Progenitor cell of endocrine pancreas (in vitro differentiated cells): ENCODE data around the gene NEURL1. TPM values are rescaled to one million over a fixed set of nuclear protein-coding genes. Genes with fewer than 3 reads are reported as not detected.
A peak's percentile ranks its signal among the peaks of the same experiment; 100 is the strongest.

Source experiments
- DNase-seq: peaks from one replicate; pipeline ENCODE4 v3.0.0; 2021; ENCODE audit warnings: low spot score; ENCODE audit not compliant: unreplicated experiment
- H3K27ac Mint-ChIP-seq: 2 replicates; pipeline ENCODE4 v1.8.0; 2021; ENCODE audit warnings: mild to moderate bottlenecking, moderate library complexity, mixed read lengths
- H3K27me3 Mint-ChIP-seq: 2 replicates; pipeline ENCODE4 v1.8.0; 2021; ENCODE audit warnings: mixed read lengths
- H3K36me3 Mint-ChIP-seq: 2 replicates; pipeline ENCODE4 v1.8.0; 2022; ENCODE audit warnings: mixed read lengths; ENCODE audit not compliant: insufficient read depth
- H3K4me1 Mint-ChIP-seq: 2 replicates; pipeline ENCODE4 v1.8.0; 2021; ENCODE audit warnings: low read depth, mixed read lengths
- H3K4me3 Mint-ChIP-seq: 2 replicates; pipeline ENCODE4 v1.8.0; 2021; ENCODE audit warnings: low read depth, mild to moderate bottlenecking, moderate library complexity, mixed read lengths
- H3K9me3 Mint-ChIP-seq: 2 replicates; pipeline ENCODE4 v1.8.0; 2021; ENCODE audit warnings: low read depth, mixed read lengths
- total RNA-seq: library from RNA; stranded (reverse); gene quantifications from 2 replicates; pipeline ENCODE4 v1.2.1, GENCODE V29; 2021
- TF ChIP-seq, protein P1 (sequence below): fragments of 200-600 bp; sonication (generic); IDR thresholded peaks from one replicate; pipeline ENCODE4 v1.5.0; 2021; ENCODE audit warnings: antibody characterized with exemption, mild to moderate bottlenecking; ENCODE audit not compliant: unreplicated experiment

NEURL1 gene
- total RNA-seq, 1 donor from 2014 or later, result 21.5 TPM

DNA sequence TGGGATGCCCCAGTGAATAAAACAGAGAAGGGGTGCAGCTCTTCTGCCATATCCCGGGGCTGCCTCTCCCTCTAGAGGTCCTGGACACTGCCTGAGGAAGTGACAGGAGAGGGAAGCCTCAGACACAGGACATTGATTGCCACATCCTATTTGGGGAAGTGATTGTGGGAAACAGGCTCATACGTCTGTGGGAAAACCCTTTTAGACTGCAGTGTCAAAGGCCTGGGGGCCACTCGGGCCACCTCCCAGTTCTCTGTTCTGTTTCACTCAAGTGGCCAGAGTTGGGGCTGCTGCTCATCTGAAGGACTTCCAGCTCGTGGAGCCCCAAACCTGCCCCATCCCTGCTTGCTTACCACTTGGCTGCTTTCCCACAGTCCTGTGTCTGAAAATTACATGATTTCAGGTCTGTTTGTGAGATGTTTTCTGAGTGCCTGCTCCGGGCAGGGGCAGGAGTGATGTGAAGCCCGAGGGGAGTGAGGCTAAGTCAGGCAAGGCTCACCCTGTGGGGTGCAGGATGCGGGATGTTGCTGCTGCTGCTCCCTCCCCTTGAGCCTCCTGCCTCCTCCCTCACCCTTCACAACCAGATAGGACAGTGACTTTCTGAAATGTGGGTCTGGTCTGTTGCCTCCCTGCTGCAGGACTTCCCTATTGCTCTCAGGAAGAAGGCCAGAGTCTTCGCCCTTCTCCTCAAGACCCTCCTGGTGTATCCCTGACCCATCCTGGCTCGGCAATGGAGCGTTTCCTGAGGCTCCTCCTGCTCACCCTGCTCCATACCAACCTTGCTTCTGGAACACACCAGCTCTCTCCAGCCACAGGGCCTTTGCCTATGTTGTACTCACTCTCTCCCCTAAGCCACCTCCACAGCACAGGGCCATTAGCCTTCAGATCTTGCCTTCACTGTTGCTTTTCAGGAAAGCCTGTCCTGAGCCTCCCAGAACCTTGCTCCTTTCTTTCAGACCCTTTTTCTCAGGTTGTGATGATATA, 58.4 kb downstream of the NEURL1 start:
- Mint-ChIP-seq H3K27me3 (peaks cover 34% of the 10 kb centered on the region), H3K27ac (no peak overlapping the region), H3K4me3 (no peak overlapping the region), H3K36me3 (no peaks in the 10 kb centered on the region), H3K4me1 (peaks cover 30% of the 10 kb centered on the region), H3K9me3 (no peaks in the 10 kb centered on the region)
- TF ChIP-seq, protein P1, sequence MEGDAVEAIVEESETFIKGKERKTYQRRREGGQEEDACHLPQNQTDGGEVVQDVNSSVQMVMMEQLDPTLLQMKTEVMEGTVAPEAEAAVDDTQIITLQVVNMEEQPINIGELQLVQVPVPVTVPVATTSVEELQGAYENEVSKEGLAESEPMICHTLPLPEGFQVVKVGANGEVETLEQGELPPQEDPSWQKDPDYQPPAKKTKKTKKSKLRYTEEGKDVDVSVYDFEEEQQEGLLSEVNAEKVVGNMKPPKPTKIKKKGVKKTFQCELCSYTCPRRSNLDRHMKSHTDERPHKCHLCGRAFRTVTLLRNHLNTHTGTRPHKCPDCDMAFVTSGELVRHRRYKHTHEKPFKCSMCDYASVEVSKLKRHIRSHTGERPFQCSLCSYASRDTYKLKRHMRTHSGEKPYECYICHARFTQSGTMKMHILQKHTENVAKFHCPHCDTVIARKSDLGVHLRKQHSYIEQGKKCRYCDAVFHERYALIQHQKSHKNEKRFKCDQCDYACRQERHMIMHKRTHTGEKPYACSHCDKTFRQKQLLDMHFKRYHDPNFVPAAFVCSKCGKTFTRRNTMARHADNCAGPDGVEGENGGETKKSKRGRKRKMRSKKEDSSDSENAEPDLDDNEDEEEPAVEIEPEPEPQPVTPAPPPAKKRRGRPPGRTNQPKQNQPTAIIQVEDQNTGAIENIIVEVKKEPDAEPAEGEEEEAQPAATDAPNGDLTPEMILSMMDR, result no peak
- DNase-seq, result no peak

DNA sequence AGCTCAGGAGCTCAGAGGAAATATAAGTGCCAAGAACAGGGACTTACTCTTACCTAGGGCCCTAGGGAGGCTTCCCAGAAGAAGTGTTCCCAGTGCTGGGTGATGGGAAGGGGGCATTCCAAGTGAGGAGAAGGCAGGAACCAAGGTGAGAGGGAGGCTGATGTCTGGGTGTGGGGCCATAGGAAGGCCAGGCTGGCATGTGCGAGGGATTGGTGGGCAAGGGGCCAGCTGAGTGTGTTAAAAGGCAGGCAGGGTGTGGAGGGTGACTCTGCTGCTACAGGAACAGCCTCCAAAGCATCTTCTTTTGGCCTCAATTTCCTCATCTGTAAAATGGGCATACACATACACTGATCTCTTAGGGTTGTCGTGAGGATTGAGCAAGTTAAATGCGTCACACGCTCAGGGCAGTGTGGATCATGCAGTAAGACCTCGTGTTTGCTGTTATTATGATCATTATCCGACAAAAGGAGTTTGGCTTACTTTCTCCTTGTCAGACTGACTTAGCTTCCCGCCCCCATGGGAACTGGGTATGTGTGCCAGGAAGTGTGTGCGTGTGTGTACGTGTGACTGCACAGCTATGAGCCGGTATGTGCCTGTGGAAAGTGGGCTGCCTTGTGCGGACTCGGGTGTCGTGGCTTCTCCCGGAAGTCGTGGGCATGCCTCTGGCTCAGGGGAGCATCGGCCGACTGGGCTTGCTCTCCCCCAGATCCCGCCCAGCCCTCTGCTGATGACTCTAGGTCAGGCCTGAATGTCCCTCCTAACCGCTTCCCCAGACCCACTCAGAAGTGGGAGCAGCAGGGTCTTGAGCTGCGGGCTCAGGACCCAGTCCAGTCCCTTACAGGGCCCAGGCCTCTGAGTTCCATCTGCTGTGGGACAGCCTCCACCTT, 59.6 kb downstream of the NEURL1 start:
- H3K4me1 Mint-ChIP-seq, result peaks cover 21% of the 10 kb centered on the region
- H3K27me3 Mint-ChIP-seq, result peaks cover 36% of the 10 kb centered on the region
- no peaks in the 10 kb centered on the region for H3K36me3 Mint-ChIP-seq
- TF ChIP-seq, protein P1, result no peak
- DNase-seq, result no peak
- H3K4me3 Mint-ChIP-seq, result no peak overlapping the region
- peak overlapping the region; percentile 64 for H3K27ac Mint-ChIP-seq
- H3K9me3 Mint-ChIP-seq, result no peaks in the 10 kb centered on the region

- peaks cover 44% of the 10 kb centered on the region for H3K27me3 Mint-ChIP-seq
Measured at GRCh38 chr10:103553743-103554487, 60.4 kb downstream of the NEURL1 start.

GRCh38 chr10:103554488-103555324, 61.2 kb downstream of the NEURL1 start:
- peaks cover 49% of the 10 kb centered on the region for H3K27me3 Mint-ChIP-seq
- TF ChIP-seq, protein P1, result no peak
- DNase-seq, result no peak
- no peaks in the 10 kb centered on the region for H3K9me3 Mint-ChIP-seq
- H3K36me3 Mint-ChIP-seq, result no peaks in the 10 kb centered on the region
- H3K27ac Mint-ChIP-seq, result peak overlapping the region; percentile 60
- H3K4me1 Mint-ChIP-seq, result peaks cover 10% of the 10 kb centered on the region
- H3K4me3 Mint-ChIP-seq, result peak overlapping the region; percentile 70

More at GRCh38 chr10:103553743-103554487, 60.4 kb downstream of the NEURL1 start:
- H3K36me3 Mint-ChIP-seq, result no peaks in the 10 kb centered on the region
- peak overlapping the region; percentile 70 for H3K4me3 Mint-ChIP-seq
- TF ChIP-seq, protein P1, result no peak
- no peak overlapping the region for H3K27ac Mint-ChIP-seq
- no peaks in the 10 kb centered on the region for H3K9me3 Mint-ChIP-seq
- peaks cover 16% of the 10 kb centered on the region for H3K4me1 Mint-ChIP-seq
- no peak for DNase-seq
